Suppressor macrophage (primary cell): Measurements from ENCODE around the gene EFNB3.

ENCODE experiments used
- DNase-seq, 4 experiments: peaks; one replicate each; pipeline ENCODE4 v3.0.0-alpha.2; 2020 to 2022

The EFNB3 gene

GRCh38 chr17:7719661-7720060 is 14.7 kb downstream of the EFNB3 start:
- DNase-seq = no peak

- no peak for DNase-seq
Observed at GRCh38 chr17:7720125-7720524, 15.1 kb downstream of the EFNB3 start.

- no peak for DNase-seq
Observed at GRCh38 chr17:7721612-7722011, 16.6 kb downstream of the EFNB3 start.

GRCh38 chr17:7727886-7728285 is 22.9 kb downstream of the EFNB3 start:
- DNase-seq = no peak

GRCh38 chr17:7729816-7730215 is 24.8 kb downstream of the EFNB3 start:
- DNase-seq = peak; percentile 47 to 81 (median 65)

GRCh38 chr17:7732981-7733539 is 28.1 kb downstream of the EFNB3 start:
- no peak for DNase-seq

- DNase-seq = no peak
Observed at GRCh38 chr17:7737601-7738000, 32.6 kb downstream of the EFNB3 start.

- DNase-seq = no peak
Observed at GRCh38 chr17:7739746-7740145, 34.7 kb downstream of the EFNB3 start.

- DNase-seq = no peak
Observed at GRCh38 chr17:7740481-7741001, 35.5 kb downstream of the EFNB3 start.

- no peak for DNase-seq
Observed at GRCh38 chr17:7742729-7743128, 37.7 kb downstream of the EFNB3 start.

GRCh38 chr17:7744416-7744815 is 39.4 kb downstream of the EFNB3 start:
- no peak for DNase-seq

GRCh38 chr17:7745748-7746470 is 40.9 kb downstream of the EFNB3 start:
- DNase-seq = peak; percentile 47 to 75 (median 68)

- DNase-seq = no peak
Observed at GRCh38 chr17:7747635-7748071, 42.7 kb downstream of the EFNB3 start.

- DNase-seq = no peak
Observed at GRCh38 chr17:7748076-7748775, 43.2 kb downstream of the EFNB3 start.

GRCh38 chr17:7750321-7750821 is 45.4 kb downstream of the EFNB3 start:
- DNase-seq = peak in 1 of 4 experiments; percentile 23

- DNase-seq = no peak
Observed at GRCh38 chr17:7754656-7755055, 49.7 kb downstream of the EFNB3 start.

- no peak for DNase-seq
Observed at GRCh38 chr17:7755095-7755890, 50.3 kb downstream of the EFNB3 start.

- no peak for DNase-seq
Observed at GRCh38 chr17:7756968-7757367, 52.0 kb downstream of the EFNB3 start.
